H1 (cell line): ENCODE data around the gene MAPK14. TPM values are rescaled to one million over a fixed set of nuclear protein-coding genes. Genes with fewer than 3 reads are reported as not detected.

Experiments
- CHD7 ChIP-seq: fragments of 300-600 bp; sonication (generic); IDR thresholded peaks from 2 replicates; pipeline ENCODE4 v1.7.1; 2012; ENCODE audit warnings: low read length, moderate library complexity, mild to moderate bottlenecking, inconsistent platforms; ENCODE audit not compliant: insufficient replicate concordance
- ZNF274 ChIP-seq: IDR thresholded peaks from 2 replicates; pipeline ENCODE4 v1.7.0; 2012; ENCODE audit warnings: low read length, borderline replicate concordance; ENCODE audit errors: extremely low read depth
- polyA plus RNA-seq, 7 experiments: library from polyadenylated mRNA; depleted of rRNA in 3 of 7; stranded (reverse) in 5 of 7; unstranded in 2 of 7; fragments of >200 nt in 5 of 7; fragments of 200-250 nt in 2 of 7; gene quantifications; 1 replicate in 5 of 7; 2 replicates in 1 of 7; 4 replicates in 1 of 7; pipeline versions ENCODE4 v1.2.1 to v1.2.3, GENCODE V29; 2011 to 2013; ENCODE audit warnings: missing spikeins in 2 of 7, mixed read lengths in 2 of 7
- total RNA-seq: library from RNA; stranded (reverse); fragmentation: NEBNext Ultra II Directional; extraction: Animal tissue kit (Norgen Biotek cat#: 25700); gene quantifications from 2 replicates; pipeline ENCODE4 v1.2.1, GENCODE V29; 2021

The MAPK14 gene
- total and polyA plus RNA-seq, 2 of the 8 experiments (the other 6 are each of a cell fraction or from before 2014, with no cell fraction given), result 18.1 to 39.3 TPM

- TF ChIP-seq CHD7 (no peak), ZNF274 (no peak)
Measured at GRCh38 chr6:36000451-36000850, 27.2 kb upstream of the MAPK14 start (continued).
